ENCODE results near the gene LRRC34. TPM values are rescaled to one million over a fixed set of nuclear protein-coding genes. Genes with fewer than 3 reads are reported as not detected.

Gene LRRC34
- total RNA-seq, 4 donors from 2014 or later = 0.34 to 0.89 (median 0.71) TPM

DNA sequence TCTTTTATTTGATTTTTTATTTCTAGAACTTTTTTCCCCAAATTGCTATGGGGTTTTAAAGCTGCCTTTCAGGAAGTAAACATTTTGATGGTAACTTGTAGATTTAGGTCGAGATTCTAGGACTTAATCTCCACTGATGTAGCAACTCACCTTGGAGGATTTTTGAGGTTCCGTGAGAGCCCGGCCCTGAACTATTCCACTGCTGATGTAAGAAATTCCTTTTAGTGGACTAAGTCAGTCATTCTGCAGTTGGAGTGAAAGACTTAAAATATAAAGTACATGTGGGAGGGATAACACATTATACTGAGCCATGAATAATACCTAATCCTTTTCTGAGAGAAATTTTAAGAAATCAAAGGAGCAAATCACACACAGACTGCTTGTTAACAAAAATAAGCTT, 12.6 kb upstream of the LRRC34 start:
- H3K9me3 ChIP-seq = no peaks in the 10 kb centered on the region
- TF ChIP-seq EP300 (IDR thresholded peaks at IDR 0.05) (no peak), POLR2A (IDR thresholded peaks at IDR 0.05) (no peak), CTCF (IDR thresholded peaks at IDR 0.05) (no peak), POLR2AphosphoS5 (IDR thresholded peaks at IDR 0.05) (no peak)
- WGBS = 77% methylated on average over 3 of the region's 3 CpGs
- DNase-seq (ENCODE audit: low spot score in 2 of 2) = no peak
- no peaks in the 10 kb centered on the region for H3K36me3 ChIP-seq
- peaks cover 4% of the 10 kb centered on the region for H3K27me3 ChIP-seq
- H3K27ac ChIP-seq = no peak overlapping the region
- H3K4me3 ChIP-seq = no peak overlapping the region
- H3K4me1 ChIP-seq = no peaks in the 10 kb centered on the region

DNA sequence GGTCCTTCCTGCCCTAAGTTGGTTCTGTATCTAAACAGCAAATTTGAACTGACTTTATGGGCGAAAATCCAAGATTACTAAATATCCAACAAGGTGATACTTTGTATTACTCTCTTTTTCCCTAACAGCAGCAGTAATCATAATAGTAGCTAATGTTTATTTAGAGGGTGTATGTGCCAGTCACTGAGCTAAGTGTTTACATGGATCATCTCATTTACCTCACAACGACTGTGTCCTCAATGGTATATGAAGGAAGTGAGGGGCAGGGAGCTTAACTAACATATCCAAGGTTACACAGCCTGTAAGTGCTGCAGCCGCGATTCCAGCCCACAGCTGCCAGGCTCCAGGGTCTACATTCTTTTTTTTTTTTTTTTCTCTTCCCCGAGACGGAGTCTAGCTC, 10.3 kb upstream of the LRRC34 start:
- TF ChIP-seq POLR2AphosphoS5 (IDR thresholded peaks at IDR 0.05) = no peak
- TF ChIP-seq CTCF (IDR thresholded peaks at IDR 0.05) = no peak
- TF ChIP-seq POLR2A (IDR thresholded peaks at IDR 0.05) = no peak
- no peak for TF ChIP-seq EP300 (IDR thresholded peaks at IDR 0.05)
- Histone ChIP-seq H3K27ac (no peak overlapping the region), H3K9me3 (no peaks in the 10 kb centered on the region), H3K4me3 (no peak overlapping the region), H3K36me3 (no peaks in the 10 kb centered on the region), H3K27me3 (peaks cover 4% of the 10 kb centered on the region), H3K4me1 (no peaks in the 10 kb centered on the region)
- 79% methylated on average over 6 of the region's 6 CpGs for WGBS
- no peak for DNase-seq (ENCODE audit: low spot score in 2 of 2)

DNA sequence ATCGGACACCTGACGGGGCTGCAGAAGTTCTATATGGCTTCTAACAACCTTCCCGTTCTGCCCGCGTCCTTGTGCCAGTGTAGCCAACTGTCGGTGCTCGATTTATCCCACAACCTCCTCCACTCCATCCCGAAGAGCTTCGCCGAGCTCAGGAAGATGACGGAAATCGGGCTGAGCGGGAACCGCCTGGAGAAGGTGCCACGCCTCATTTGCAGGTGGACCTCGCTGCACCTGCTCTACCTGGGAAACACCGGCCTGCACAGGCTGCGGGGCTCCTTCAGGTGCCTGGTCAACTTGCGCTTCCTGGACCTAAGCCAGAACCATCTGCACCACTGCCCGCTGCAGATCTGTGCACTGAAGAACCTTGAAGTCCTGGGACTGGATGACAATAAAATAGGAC, 9.8 kb upstream of the LRRC34 start:
- Histone ChIP-seq H3K4me1 (no peaks in the 10 kb centered on the region), H3K9me3 (no peaks in the 10 kb centered on the region), H3K4me3 (no peak overlapping the region), H3K27ac (no peak overlapping the region), H3K27me3 (peaks cover 4% of the 10 kb centered on the region), H3K36me3 (no peaks in the 10 kb centered on the region)
- no peak for DNase-seq (ENCODE audit: low spot score in 2 of 2)
- WGBS = 91% methylated on average over 13 of the region's 20 CpGs
- TF ChIP-seq POLR2A (IDR thresholded peaks at IDR 0.05) (no peak), POLR2AphosphoS5 (IDR thresholded peaks at IDR 0.05) (no peak), CTCF (IDR thresholded peaks at IDR 0.05) (no peak), EP300 (IDR thresholded peaks at IDR 0.05) (no peak)

- no peak overlapping the region for H3K4me3 ChIP-seq
- no peaks in the 10 kb centered on the region for H3K9me3 ChIP-seq
- H3K27me3 ChIP-seq = peaks cover 4% of the 10 kb centered on the region
- 94% methylated on average over 15 of the region's 15 CpGs for WGBS
- DNase-seq (ENCODE audit: low spot score in 2 of 2) = no peak
- H3K36me3 ChIP-seq = no peaks in the 10 kb centered on the region
- H3K27ac ChIP-seq = no peak overlapping the region
- H3K4me1 ChIP-seq = no peaks in the 10 kb centered on the region
- TF ChIP-seq EP300 (IDR thresholded peaks at IDR 0.05) = no peak
These were observed 9.4 kb upstream of the LRRC34 start for GRCh38 chr3:169822091-169822490.

GRCh38 chr3:169818316-169818715, 5.6 kb upstream of the LRRC34 start:
- WGBS = 77% methylated on average over 2 of the region's 2 CpGs
- Histone ChIP-seq H3K4me1 (peaks cover 7% of the 10 kb centered on the region), H3K36me3 (no peaks in the 10 kb centered on the region), H3K27me3 (peaks cover 4% of the 10 kb centered on the region), H3K9me3 (no peaks in the 10 kb centered on the region), H3K27ac (no peak overlapping the region), H3K4me3 (no peak overlapping the region)
- no peak for TF ChIP-seq EP300 (IDR thresholded peaks at IDR 0.05)
- TF ChIP-seq CTCF (IDR thresholded peaks at IDR 0.05) = no peak
- no peak for TF ChIP-seq POLR2AphosphoS5 (IDR thresholded peaks at IDR 0.05)
- no peak for TF ChIP-seq POLR2A (IDR thresholded peaks at IDR 0.05)
- no peak for DNase-seq (ENCODE audit: low spot score in 2 of 2)

DNA sequence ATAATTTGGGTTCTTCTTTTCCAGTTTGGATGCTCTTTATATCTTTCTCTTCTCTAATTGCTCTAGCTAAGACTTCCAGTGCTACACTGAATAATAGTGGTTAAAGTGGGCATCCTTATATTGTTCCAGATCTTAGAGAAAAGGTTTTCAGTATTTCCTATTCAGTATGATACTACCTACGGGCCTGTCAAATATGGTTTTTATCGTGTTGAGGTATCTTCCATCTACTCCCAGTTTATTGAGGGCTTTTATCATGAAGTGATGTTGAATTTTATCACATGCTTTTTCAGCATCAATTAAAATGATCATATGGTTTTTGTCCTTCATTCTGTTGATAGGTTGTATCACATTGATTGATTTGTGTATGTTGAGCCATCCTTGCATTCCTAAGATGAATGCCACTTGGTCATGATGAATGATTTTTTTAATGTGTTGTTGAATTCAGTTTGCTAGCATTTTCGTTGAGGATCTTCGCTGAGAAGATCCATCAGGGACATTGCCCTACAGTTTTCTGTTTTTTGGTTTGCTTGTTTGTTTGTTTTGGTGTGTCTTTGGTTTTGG, 3.0 kb upstream of the LRRC34 start:
- H3K4me3 ChIP-seq = no peak overlapping the region
- H3K27me3 ChIP-seq = no peaks in the 10 kb centered on the region
- H3K9me3 ChIP-seq = no peaks in the 10 kb centered on the region
- H3K4me1 ChIP-seq = peaks cover 26% of the 10 kb centered on the region
- DNase-seq (ENCODE audit: low spot score in 2 of 2) = no peak
- no peak overlapping the region for H3K27ac ChIP-seq
- TF ChIP-seq CTCF (IDR thresholded peaks at IDR 0.05) (no peak), POLR2AphosphoS5 (IDR thresholded peaks at IDR 0.05) (no peak), POLR2A (IDR thresholded peaks at IDR 0.05) (no peak), EP300 (IDR thresholded peaks at IDR 0.05) (no peak)
- no peaks in the 10 kb centered on the region for H3K36me3 ChIP-seq
- 87% methylated on average over 4 of the region's 4 CpGs for WGBS

Data from suprapubic skin (tissue), 4 donors.